Thyroid gland (tissue), 4 donors: ENCODE measurements around the gene FBXO31. TPM values are rescaled to one million over a fixed set of nuclear protein-coding genes. Genes with fewer than 3 reads are reported as not detected.
A peak's percentile ranks its signal among the peaks of the same experiment; 100 is the strongest.

Source experiments
- DNase-seq, 2 donors: peaks; one replicate each; pipeline ENCODE4 v3.0.0-alpha.2; 2019
- H3K27ac ChIP-seq, 3 donors: fragments of 200-600 bp; sonication (generic); 1 replicate in 2 of 3; 2 replicates in 1 of 3; pipeline ENCODE4 v1.5.1; 2016 to 2019; ENCODE audit warnings: mild to moderate bottlenecking in 1 of 3, moderate library complexity in 1 of 3
- H3K27me3 ChIP-seq: fragments of 200-600 bp; sonication (generic); one replicate; pipeline ENCODE4 v1.5.1; 2019
- H3K36me3 ChIP-seq, 2 donors: fragments of 200-600 bp; sonication (generic); one replicate each; pipeline ENCODE4 v1.5.1; 2016 to 2019
- H3K4me1 ChIP-seq, 2 donors: fragments of 200-600 bp; sonication (generic); one replicate each; pipeline ENCODE4 v1.5.1; 2017 to 2019
- H3K4me3 ChIP-seq, 3 donors: fragments of 200-600 bp; sonication (generic); replicated peaks in 1 of 3; 1 replicate in 2 of 3; 2 replicates in 1 of 3; pipeline ENCODE4 v1.5.1; 2016; ENCODE audit warnings: mild to moderate bottlenecking in 1 of 3
- H3K9me3 ChIP-seq: fragments of 200-600 bp; sonication (generic); one replicate; pipeline ENCODE4 v1.5.1; 2017
- POLR2A ChIP-seq, 2 donors: fragments of 450-650 bp; IDR thresholded peaks; one replicate each; pipeline ENCODE4 v1.6.1; 2017; ENCODE audit warnings: antibody characterized with exemption in 2 of 2, mild to moderate bottlenecking in 2 of 2, moderate library complexity in 1 of 2
- WGBS, 2 donors: methylation state at CpG; one replicate each; pipeline ENCODE4 v1.1.5; 2017; 5-methylcytosine and 5-hydroxymethylcytosine counted together
- intact Hi-C: fragments of 100-400 bp; cut with DNase I; formaldehyde crosslinking; loops from one replicate; pipeline ENCODE4 v1.15.1; 2023
- total RNA-seq, 4 donors: library from RNA; depleted of rRNA; stranded (reverse); fragments of >200 nt; gene quantifications; one replicate each; pipeline ENCODE4 v1.2.3, GENCODE V29; 2016
- TF ChIP-seq, protein P1 (sequence below), 6 experiments: fragments of 200-600 bp in 3 of 6; fragments of 450-650 bp in 3 of 6; sonication (generic) in 3 of 6; IDR thresholded peaks; one replicate each; pipeline ENCODE4 v1.5.1; 2016 to 2019; ENCODE audit warnings: antibody characterized with exemption in 6 of 6, mild to moderate bottlenecking in 2 of 6, inconsistent platforms in 1 of 6, moderate library complexity in 1 of 6

FBXO31 gene
- total RNA-seq, 4 donors from 2014 or later, result 23.8 to 62.5 (median 54.9) TPM

DNA sequence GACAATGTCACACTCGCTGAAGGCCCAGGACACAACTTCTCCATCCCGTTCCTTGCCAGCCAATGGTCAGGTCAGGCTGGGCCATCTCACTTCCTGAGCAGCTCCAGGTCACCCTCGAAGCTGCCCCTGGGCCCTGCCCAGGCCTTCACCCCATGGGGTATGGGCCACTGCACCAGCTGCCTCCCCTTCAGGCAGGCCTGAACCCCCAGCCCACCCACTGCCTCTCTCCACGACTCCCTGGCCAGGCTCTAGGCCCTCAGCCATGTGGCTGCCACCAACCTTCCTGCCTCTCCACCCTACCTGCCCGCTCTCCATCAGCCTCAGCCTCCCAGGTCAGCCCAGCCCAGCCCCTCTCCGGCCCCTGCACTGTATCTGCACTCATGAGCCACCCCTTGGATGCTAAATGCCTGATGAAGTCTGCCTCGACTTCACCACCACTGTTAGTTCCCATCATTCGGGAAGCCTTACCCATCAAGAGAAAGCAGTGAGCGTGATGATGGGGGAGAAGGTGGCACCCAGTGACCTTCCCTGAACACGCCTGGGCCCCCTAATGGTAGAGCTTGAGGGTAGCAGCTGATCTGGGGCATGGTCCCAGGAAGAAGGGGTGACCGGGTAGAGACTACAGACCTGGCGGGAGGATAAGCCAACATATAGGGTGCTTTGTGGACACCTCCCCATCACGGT lies 35.5 kb downstream of the FBXO31 start:
- H3K27ac ChIP-seq, result no peak overlapping the region
- TF ChIP-seq POLR2A (IDR thresholded peaks at IDR 0.05), result no peak
- TF ChIP-seq, protein P1, sequence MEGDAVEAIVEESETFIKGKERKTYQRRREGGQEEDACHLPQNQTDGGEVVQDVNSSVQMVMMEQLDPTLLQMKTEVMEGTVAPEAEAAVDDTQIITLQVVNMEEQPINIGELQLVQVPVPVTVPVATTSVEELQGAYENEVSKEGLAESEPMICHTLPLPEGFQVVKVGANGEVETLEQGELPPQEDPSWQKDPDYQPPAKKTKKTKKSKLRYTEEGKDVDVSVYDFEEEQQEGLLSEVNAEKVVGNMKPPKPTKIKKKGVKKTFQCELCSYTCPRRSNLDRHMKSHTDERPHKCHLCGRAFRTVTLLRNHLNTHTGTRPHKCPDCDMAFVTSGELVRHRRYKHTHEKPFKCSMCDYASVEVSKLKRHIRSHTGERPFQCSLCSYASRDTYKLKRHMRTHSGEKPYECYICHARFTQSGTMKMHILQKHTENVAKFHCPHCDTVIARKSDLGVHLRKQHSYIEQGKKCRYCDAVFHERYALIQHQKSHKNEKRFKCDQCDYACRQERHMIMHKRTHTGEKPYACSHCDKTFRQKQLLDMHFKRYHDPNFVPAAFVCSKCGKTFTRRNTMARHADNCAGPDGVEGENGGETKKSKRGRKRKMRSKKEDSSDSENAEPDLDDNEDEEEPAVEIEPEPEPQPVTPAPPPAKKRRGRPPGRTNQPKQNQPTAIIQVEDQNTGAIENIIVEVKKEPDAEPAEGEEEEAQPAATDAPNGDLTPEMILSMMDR (IDR thresholded peaks at IDR 0.05), result no peak
- DNase-seq, result no peak
- peaks cover 5 to 10% of the 10 kb centered on the region in 2 donors for H3K36me3 ChIP-seq
- no peak overlapping the region for H3K4me3 ChIP-seq
- H3K27me3 ChIP-seq, result no peaks in the 10 kb centered on the region
- H3K4me1 ChIP-seq, result peaks cover 14 to 39% of the 10 kb centered on the region in 2 donors
- intact Hi-C loops, result no loop called here
- no peaks in the 10 kb centered on the region for H3K9me3 ChIP-seq
- WGBS, 2 donors, result 89 to 97% methylated on average over 12 to 13 of the region's 13 CpGs

DNA sequence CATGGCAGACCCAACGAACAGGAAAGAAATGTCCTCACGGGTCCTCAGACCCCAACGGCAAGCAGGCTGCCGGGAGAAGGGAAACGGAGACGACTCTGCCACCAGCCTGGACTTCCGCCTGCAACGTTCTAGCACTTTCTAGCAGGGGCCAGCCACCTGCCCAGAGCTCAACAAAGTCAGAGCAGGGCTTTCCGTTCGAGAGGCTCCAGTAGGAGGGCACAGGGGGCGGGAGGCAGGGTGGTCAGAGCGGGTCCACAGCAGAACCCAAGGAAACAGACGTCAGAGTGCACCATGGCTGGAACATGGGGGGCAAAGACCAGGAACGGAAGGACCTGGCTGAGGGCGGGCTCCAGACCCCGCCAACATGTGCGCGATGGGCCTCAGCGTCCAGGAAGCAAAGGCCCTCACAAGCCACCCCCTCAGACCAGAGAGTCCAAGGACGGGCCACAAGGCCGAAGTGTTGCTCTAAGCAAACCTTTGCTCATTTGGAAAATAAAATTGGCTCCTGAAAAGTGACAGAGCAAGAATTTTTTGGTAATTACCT lies 37.0 kb downstream of the FBXO31 start:
- Histone ChIP-seq H3K36me3 (peaks cover 16 to 19% of the 10 kb centered on the region in 2 donors), H3K9me3 (no peaks in the 10 kb centered on the region), H3K27me3 (no peaks in the 10 kb centered on the region), H3K4me3 (no peak overlapping the region), H3K4me1 (peaks cover 14 to 39% of the 10 kb centered on the region in 2 donors), H3K27ac (peak overlapping the region in 2 of 3 donors; percentile 88)
- no peak for TF ChIP-seq POLR2A (IDR thresholded peaks at IDR 0.05)
- TF ChIP-seq, protein P1 (IDR thresholded peaks at IDR 0.05), result no peak
- WGBS, 2 donors, result 96% methylated on average over 21 of the region's 21 CpGs
- no peak for DNase-seq
- intact Hi-C loops, result no loop called here

DNA sequence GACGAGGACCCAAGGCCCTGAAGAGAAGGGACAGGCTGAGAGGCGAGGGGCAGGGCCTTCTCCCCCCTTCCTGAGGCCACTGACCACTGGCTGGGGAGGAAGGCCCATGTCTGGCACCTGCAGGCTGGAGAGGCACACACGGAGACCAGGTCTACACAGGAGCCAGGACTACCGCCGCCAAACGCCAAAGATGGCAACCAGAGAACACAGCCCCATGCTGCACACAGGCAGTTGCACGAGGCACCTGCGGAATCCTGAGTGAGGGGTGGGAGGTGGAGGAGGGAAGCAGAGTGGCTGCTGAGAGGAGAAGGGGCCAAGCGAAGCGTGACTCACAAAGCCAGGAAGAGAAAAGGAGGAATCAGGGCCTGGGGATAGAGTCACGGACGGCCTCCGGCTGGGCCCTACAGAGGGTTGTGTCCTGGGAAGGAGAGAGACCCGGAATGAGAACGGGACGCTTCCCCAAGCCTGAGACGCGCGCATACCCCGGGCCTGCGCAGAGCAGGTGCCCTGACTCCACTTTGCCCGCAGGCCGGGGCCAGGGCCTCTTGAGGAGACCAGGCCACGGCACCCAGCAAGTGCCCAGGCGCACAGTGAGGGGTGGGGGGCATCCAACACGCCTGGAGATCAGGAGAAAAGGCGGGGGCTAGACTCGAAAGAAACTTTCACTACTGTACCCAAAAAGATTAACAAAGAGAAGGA lies 37.7 kb downstream of the FBXO31 start:
- 83 to 87% methylated on average over 27 to 28 of the region's 28 CpGs for WGBS, 2 donors
- peaks cover 16 to 19% of the 10 kb centered on the region in 2 donors for H3K36me3 ChIP-seq
- no peak overlapping the region for H3K4me3 ChIP-seq
- peak overlapping the region; percentile 72 to 88 (median 88) for H3K27ac ChIP-seq
- TF ChIP-seq, protein P1 (IDR thresholded peaks at IDR 0.05), result no peak
- no peak for TF ChIP-seq POLR2A (IDR thresholded peaks at IDR 0.05)
- H3K4me1 ChIP-seq, result peaks cover 14 to 38% of the 10 kb centered on the region in 2 donors
- no peaks in the 10 kb centered on the region for H3K27me3 ChIP-seq
- no peaks in the 10 kb centered on the region for H3K9me3 ChIP-seq
- intact Hi-C loops, result no loop called here
- peak in 1 of 2 donors; percentile 29 for DNase-seq

DNA sequence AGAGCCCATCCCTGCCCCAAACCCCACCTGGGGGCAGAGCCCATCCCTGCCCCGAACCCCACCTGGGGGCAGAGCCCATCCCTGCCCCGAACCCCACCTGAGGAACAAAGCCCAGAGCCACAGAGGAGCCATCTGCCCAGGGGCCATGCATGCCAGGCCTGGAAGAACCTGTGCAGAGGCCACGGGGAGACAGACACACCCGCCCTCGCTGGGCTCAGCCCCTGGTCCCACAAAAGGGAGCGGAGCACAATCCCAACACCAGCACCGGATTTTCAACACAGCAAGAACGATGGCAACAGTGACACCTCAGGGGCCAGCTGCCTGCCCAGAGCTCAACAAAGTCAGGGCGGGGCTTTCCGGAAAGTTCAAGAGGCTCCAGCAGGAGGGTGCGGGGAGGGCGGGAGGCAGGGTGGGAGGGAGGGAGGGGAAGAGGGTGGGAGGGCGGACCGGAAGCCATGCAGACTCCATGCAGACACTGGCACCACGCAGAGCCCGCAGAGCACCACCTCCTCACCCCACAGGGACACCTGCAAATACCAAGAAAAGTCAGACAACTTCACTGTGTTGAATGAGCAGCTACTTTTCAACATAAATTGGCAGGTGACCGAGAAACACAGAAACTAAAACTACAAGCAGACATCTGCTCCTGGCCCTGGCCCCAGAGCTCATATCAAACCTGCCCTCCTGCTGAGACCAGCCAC lies 38.5 kb downstream of the FBXO31 start:
- Histone ChIP-seq H3K27me3 (no peaks in the 10 kb centered on the region), H3K4me1 (peaks cover 14 to 30% of the 10 kb centered on the region in 2 donors), H3K27ac (peak overlapping the region in 2 of 3 donors; percentile 88), H3K9me3 (no peaks in the 10 kb centered on the region), H3K4me3 (peak overlapping the region in 1 of 3 donors; percentile 2), H3K36me3 (peaks cover 16 to 19% of the 10 kb centered on the region in 2 donors)
- peak; percentile 76 to 78 for DNase-seq
- intact Hi-C loops, result no loop called here
- TF ChIP-seq POLR2A (IDR thresholded peaks at IDR 0.05), result no peak
- TF ChIP-seq, protein P1 (IDR thresholded peaks at IDR 0.05), result no peak
- 30 to 50% methylated on average over 6 to 13 of the region's 17 CpGs for WGBS, 2 donors
